WERI-Rb-1 (cell line): ENCODE measurements around the gene SLC22A6.

Experiments used
- DNase-seq: peaks from one replicate; pipeline ENCODE4 v3.0.0-alpha.2; 2020
- H3K27ac ChIP-seq: fragments of 250-450 bp; sonication (Bioruptor Pico); 2 replicates; pipeline ENCODE4 v1.5.1; 2020; ENCODE audit warnings: mild to moderate bottlenecking, moderate library complexity
- H3K27me3 ChIP-seq: fragments of 250-450 bp; sonication (Bioruptor Pico); 2 replicates; pipeline ENCODE4 v1.5.1; 2021; ENCODE audit warnings: mild to moderate bottlenecking, low read depth, moderate library complexity; ENCODE audit not compliant: insufficient read depth, severe bottlenecking
- H3K36me3 ChIP-seq: fragments of 250-450 bp; sonication (Bioruptor Pico); 2 replicates; pipeline ENCODE4 v1.5.1; 2020; ENCODE audit warnings: mild to moderate bottlenecking, moderate library complexity
- H3K4me3 ChIP-seq: 2 replicates; pipeline ENCODE4 v1.5.1; 2011; ENCODE audit warnings: low read depth, mild to moderate bottlenecking, control low read depth, low read length
- H3K9me3 ChIP-seq: fragments of 250-450 bp; sonication (Bioruptor Pico); 2 replicates; pipeline ENCODE4 v1.5.1; 2021; ENCODE audit warnings: mild to moderate bottlenecking, moderate library complexity; ENCODE audit not compliant: severe bottlenecking
- TF ChIP-seq, protein P1 (sequence below): IDR thresholded peaks from 2 replicates; pipeline ENCODE4 v1.5.1; 2011; ENCODE audit warnings: low read depth, mild to moderate bottlenecking, control low read depth, inconsistent platforms, low read length

SLC22A6 gene

GRCh38 chr11:62983536-62984199 is 1.1 kb downstream of the SLC22A6 start:
- Histone ChIP-seq H3K4me3 (no peak overlapping the region), H3K27ac (no peak overlapping the region), H3K9me3 (no peaks in the 10 kb centered on the region), H3K27me3 (no peaks in the 10 kb centered on the region), H3K36me3 (no peaks in the 10 kb centered on the region)
- no peak for DNase-seq
- TF ChIP-seq, protein P1, sequence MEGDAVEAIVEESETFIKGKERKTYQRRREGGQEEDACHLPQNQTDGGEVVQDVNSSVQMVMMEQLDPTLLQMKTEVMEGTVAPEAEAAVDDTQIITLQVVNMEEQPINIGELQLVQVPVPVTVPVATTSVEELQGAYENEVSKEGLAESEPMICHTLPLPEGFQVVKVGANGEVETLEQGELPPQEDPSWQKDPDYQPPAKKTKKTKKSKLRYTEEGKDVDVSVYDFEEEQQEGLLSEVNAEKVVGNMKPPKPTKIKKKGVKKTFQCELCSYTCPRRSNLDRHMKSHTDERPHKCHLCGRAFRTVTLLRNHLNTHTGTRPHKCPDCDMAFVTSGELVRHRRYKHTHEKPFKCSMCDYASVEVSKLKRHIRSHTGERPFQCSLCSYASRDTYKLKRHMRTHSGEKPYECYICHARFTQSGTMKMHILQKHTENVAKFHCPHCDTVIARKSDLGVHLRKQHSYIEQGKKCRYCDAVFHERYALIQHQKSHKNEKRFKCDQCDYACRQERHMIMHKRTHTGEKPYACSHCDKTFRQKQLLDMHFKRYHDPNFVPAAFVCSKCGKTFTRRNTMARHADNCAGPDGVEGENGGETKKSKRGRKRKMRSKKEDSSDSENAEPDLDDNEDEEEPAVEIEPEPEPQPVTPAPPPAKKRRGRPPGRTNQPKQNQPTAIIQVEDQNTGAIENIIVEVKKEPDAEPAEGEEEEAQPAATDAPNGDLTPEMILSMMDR: no peak

DNA sequence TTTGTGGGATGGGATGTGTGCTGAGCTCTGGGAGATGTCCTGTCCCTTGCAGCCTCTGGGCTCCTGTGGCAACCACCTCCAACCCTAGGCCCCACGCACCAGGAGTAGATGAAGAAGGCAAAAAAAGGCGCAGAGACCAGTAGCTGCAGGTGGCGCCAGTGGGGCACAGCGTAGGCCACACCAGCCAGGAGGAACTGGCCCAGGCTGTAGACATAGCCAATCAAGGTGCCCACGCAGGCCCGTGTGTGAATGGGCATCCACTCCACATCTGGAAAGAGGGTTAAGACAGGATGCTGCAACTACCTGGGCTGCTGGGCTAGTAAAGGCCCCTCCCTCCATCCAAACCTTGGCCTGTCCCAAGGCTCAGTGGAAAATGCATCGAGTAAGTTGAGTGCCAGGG is 3.0 kb downstream of the SLC22A6 start:
- no peak overlapping the region for H3K4me3 ChIP-seq
- no peak overlapping the region for H3K27ac ChIP-seq
- H3K27me3 ChIP-seq: no peaks in the 10 kb centered on the region
- DNase-seq: peak; percentile 39
- H3K36me3 ChIP-seq: no peaks in the 10 kb centered on the region
- no peaks in the 10 kb centered on the region for H3K9me3 ChIP-seq
- TF ChIP-seq, protein P1: peak; percentile 71

GRCh38 chr11:62980133-62980760 is 4.5 kb downstream of the SLC22A6 start:
- Histone ChIP-seq H3K4me3 (no peak overlapping the region), H3K27me3 (no peaks in the 10 kb centered on the region), H3K36me3 (no peaks in the 10 kb centered on the region), H3K27ac (no peak overlapping the region), H3K9me3 (no peaks in the 10 kb centered on the region)
- TF ChIP-seq, protein P1: no peak
- no peak for DNase-seq

GRCh38 chr11:62976109-62976508 is 8.7 kb downstream of the SLC22A6 start:
- Histone ChIP-seq H3K4me3 (no peak overlapping the region), H3K27me3 (no peaks in the 10 kb centered on the region), H3K36me3 (no peaks in the 10 kb centered on the region), H3K9me3 (no peaks in the 10 kb centered on the region), H3K27ac (no peak overlapping the region)
- TF ChIP-seq, protein P1: no peak
- DNase-seq: no peak

GRCh38 chr11:62974848-62975522 is 9.8 kb downstream of the SLC22A6 start:
- TF ChIP-seq, protein P1: peak; percentile 92
- Histone ChIP-seq H3K4me3 (no peak overlapping the region), H3K27me3 (no peaks in the 10 kb centered on the region), H3K9me3 (no peaks in the 10 kb centered on the region), H3K36me3 (no peaks in the 10 kb centered on the region), H3K27ac (no peak overlapping the region)
- DNase-seq: peak; percentile 68
